Stimulated activated CD4-positive, alpha-beta T cell treated with anti-CD3 and anti-CD28 coated beads, Interleukin-2, amount 100 ng/mL, for 4 hours (primary cell): Measurements from ENCODE around the gene CEP128.
"Not testable (repeated sequence)": the region's sequence is repeated elsewhere in the genome, so short reads cannot be mapped to it uniquely, and the experiment has no call there.

Experiments
- DNase-seq: peaks from one replicate; pipeline ENCODE4 v3.0.0-alpha.2; 2020; ENCODE audit warnings: low read depth

Gene CEP128

GRCh38 chr14:80953211-80953610 is 11.7 kb upstream of the CEP128 start:
- not testable (repeated sequence) for DNase-seq

- no peak for DNase-seq
Observed at GRCh38 chr14:80951491-80951890, 10.0 kb upstream of the CEP128 start.

- no peak for DNase-seq
Observed at GRCh38 chr14:80948291-80948690, 6.8 kb upstream of the CEP128 start.

GRCh38 chr14:80946797-80947196 is 5.3 kb upstream of the CEP128 start:
- no peak for DNase-seq

- DNase-seq = no peak
Observed at GRCh38 chr14:80946187-80946586, 4.6 kb upstream of the CEP128 start.

- DNase-seq = no peak
Observed at GRCh38 chr14:80944861-80945617, 3.5 kb upstream of the CEP128 start.

GRCh38 chr14:80942191-80942600 is 658 bp upstream of the CEP128 start:
- no peak for DNase-seq

- DNase-seq = no peak
Observed at GRCh38 chr14:80940146-80940545, 1.4 kb downstream of the CEP128 start.

- DNase-seq = no peak
Observed at GRCh38 chr14:80933686-80934085, 7.9 kb downstream of the CEP128 start.

- no peak for DNase-seq
Observed at GRCh38 chr14:80933282-80933681, 8.3 kb downstream of the CEP128 start.

- no peak for DNase-seq
Observed at GRCh38 chr14:80930836-80931389, 10.6 kb downstream of the CEP128 start.

GRCh38 chr14:80930095-80930494 is 11.4 kb downstream of the CEP128 start:
- no peak for DNase-seq

GRCh38 chr14:80927083-80927989 is 14.2 kb downstream of the CEP128 start:
- DNase-seq = no peak

- no peak for DNase-seq
Observed at GRCh38 chr14:80926397-80927082, 15.0 kb downstream of the CEP128 start.

GRCh38 chr14:80924365-80925103 is 17.0 kb downstream of the CEP128 start:
- DNase-seq = no peak

- DNase-seq = no peak
Observed at GRCh38 chr14:80923368-80923767, 18.2 kb downstream of the CEP128 start.

- DNase-seq = no peak
Observed at GRCh38 chr14:80919622-80920021, 21.9 kb downstream of the CEP128 start.

- not testable (repeated sequence) for DNase-seq
Observed at GRCh38 chr14:80912013-80912412, 29.5 kb downstream of the CEP128 start.

- no peak for DNase-seq
Observed at GRCh38 chr14:80906946-80907345, 34.6 kb downstream of the CEP128 start.

- no peak for DNase-seq
Observed at GRCh38 chr14:80906336-80906735, 35.2 kb downstream of the CEP128 start.

- DNase-seq = no peak
Observed at GRCh38 chr14:80902608-80903007, 38.9 kb downstream of the CEP128 start.

- DNase-seq = no peak
Observed at GRCh38 chr14:80901822-80902221, 39.7 kb downstream of the CEP128 start.
